Stimulated activated CD4-positive, alpha-beta T cell treated with anti-CD3 and anti-CD28 coated beads, Interleukin-1b, Interleukin-23, amount 100 ng/mL, for 24 hours (primary cell): ENCODE results near the gene TOGARAM1.
A peak's percentile ranks its signal among the peaks of the same experiment; 100 is the strongest.

Source experiments
- DNase-seq, 4 experiments: peaks; one replicate each; pipeline ENCODE4 v3.0.0-alpha.2; 2020; ENCODE audit warnings: low read depth in 4 of 4, low spot score in 1 of 4

Gene TOGARAM1

GRCh38 chr14:44962334-44963043, 499 bp downstream of the TOGARAM1 start:
- DNase-seq: peak in 1 of 4 experiments; percentile 4

- DNase-seq: no peak
Observed at GRCh38 chr14:44963044-44963528, 1.1 kb downstream of the TOGARAM1 start.

- DNase-seq: no peak
Observed at GRCh38 chr14:44963775-44964380, 1.9 kb downstream of the TOGARAM1 start.

GRCh38 chr14:44966601-44967336, 4.8 kb downstream of the TOGARAM1 start:
- no peak for DNase-seq

GRCh38 chr14:44968714-44969113, 6.7 kb downstream of the TOGARAM1 start:
- DNase-seq: no peak

- DNase-seq: no peak
Observed at GRCh38 chr14:44970907-44971306, 8.9 kb downstream of the TOGARAM1 start.

- DNase-seq: no peak
Observed at GRCh38 chr14:44971459-44971858, 9.5 kb downstream of the TOGARAM1 start.

GRCh38 chr14:44979273-44979672, 17.3 kb downstream of the TOGARAM1 start:
- DNase-seq: no peak

GRCh38 chr14:44979740-44980356, 17.9 kb downstream of the TOGARAM1 start:
- DNase-seq: no peak

- no peak for DNase-seq
Observed at GRCh38 chr14:44981198-44981597, 19.2 kb downstream of the TOGARAM1 start.

GRCh38 chr14:44982594-44982993, 20.6 kb downstream of the TOGARAM1 start:
- no peak for DNase-seq

- no peak for DNase-seq
Observed at GRCh38 chr14:44988694-44989093, 26.7 kb downstream of the TOGARAM1 start.

- no peak for DNase-seq
Observed at GRCh38 chr14:44989497-44990440, 27.8 kb downstream of the TOGARAM1 start.

GRCh38 chr14:44990533-44990932, 28.5 kb downstream of the TOGARAM1 start:
- DNase-seq: no peak

- DNase-seq: no peak
Observed at GRCh38 chr14:44995196-44995595, 33.2 kb downstream of the TOGARAM1 start.

- no peak for DNase-seq
Observed at GRCh38 chr14:44995770-44996294, 33.8 kb downstream of the TOGARAM1 start.

GRCh38 chr14:45003924-45004323, 41.9 kb downstream of the TOGARAM1 start:
- DNase-seq: no peak

GRCh38 chr14:45015133-45015532, 53.1 kb downstream of the TOGARAM1 start:
- no peak for DNase-seq

- no peak for DNase-seq
Observed at GRCh38 chr14:45028107-45028626, 66.2 kb downstream of the TOGARAM1 start.

GRCh38 chr14:45034730-45035129, 72.7 kb downstream of the TOGARAM1 start:
- DNase-seq: no peak
